K562 (cell line): ENCODE measurements around the gene DDX39A. TPM values are rescaled to one million over a fixed set of nuclear protein-coding genes. Genes with fewer than 3 reads are reported as not detected.

Source experiments
- ARID4B ChIP-seq: sonication (generic); formaldehyde crosslinking; IDR thresholded peaks from 2 replicates; pipeline ENCODE4 v1.8.0; 2022; ENCODE audit warnings: mild to moderate bottlenecking, missing genetic modification reagents
- DDX20 ChIP-seq: fragments of 450-650 bp; IDR thresholded peaks from 2 replicates; pipeline ENCODE4 v1.6.1; 2016; ENCODE audit warnings: missing genetic modification characterization, low read depth, mild to moderate bottlenecking, missing compliant biosample characterization, moderate library complexity
- ETS2 ChIP-seq: IDR thresholded peaks from 2 replicates; pipeline ENCODE4 v1.6.1; 2016; ENCODE audit warnings: borderline replicate concordance, missing genetic modification characterization, mild to moderate bottlenecking, moderate library complexity, missing compliant biosample characterization; ENCODE audit not compliant: poor library complexity, severe bottlenecking
- GMEB1 ChIP-seq: fragments of 250-450 bp; sonication (Bioruptor Pico); IDR thresholded peaks from 2 replicates; pipeline ENCODE4 v1.4.0; 2020; ENCODE audit warnings: mild to moderate bottlenecking
- GTF3C2 ChIP-seq: IDR thresholded peaks from 3 replicates; pipeline ENCODE4 v1.6.1; 2011; ENCODE audit warnings: borderline replicate concordance, mild to moderate bottlenecking, moderate library complexity; ENCODE audit not compliant: insufficient read length; ENCODE audit errors: extremely low read depth
- HDAC6 ChIP-seq: IDR thresholded peaks from 2 replicates; pipeline ENCODE4 v1.6.1; 2012; ENCODE audit warnings: low read depth, mild to moderate bottlenecking, control low read depth, inconsistent platforms, low read length, moderate library complexity
- RBM22 ChIP-seq: fragments of 200-400 bp; formaldehyde crosslinking; IDR thresholded peaks from 2 replicates; pipeline ENCODE4 v1.6.1; 2018; ENCODE audit warnings: low read length, low read depth; ENCODE audit not compliant: poor library complexity, severe bottlenecking
- SIRT6 ChIP-seq: IDR thresholded peaks from one replicate; pipeline ENCODE4 v1.6.1; 2012; ENCODE audit warnings: low read depth, mild to moderate bottlenecking, control low read depth, inconsistent platforms, low read length, moderate library complexity
- SP1 ChIP-seq: sonication (generic); formaldehyde crosslinking; IDR thresholded peaks from 2 replicates; pipeline ENCODE4 v1.8.1; 2022; ENCODE audit warnings: mild to moderate bottlenecking, missing genetic modification reagents
- TRIM28 ChIP-seq: fragments of 450-650 bp; IDR thresholded peaks from 2 replicates; pipeline ENCODE4 v1.6.1; 2017
- U2AF1 ChIP-seq: fragments of 200-400 bp; formaldehyde crosslinking; optimal IDR thresholded peaks from 2 replicates; pipeline ENCODE3; 2017; ENCODE audit warnings: mild to moderate bottlenecking, low read depth, low read length, moderate library complexity
- ZNF324 ChIP-seq: fragments of 250-450 bp; sonication (Bioruptor Pico); IDR thresholded peaks from 2 replicates; pipeline ENCODE4 v1.4.0; 2020; ENCODE audit warnings: mild to moderate bottlenecking
- ZNF398 ChIP-seq: fragments of 250-450 bp; sonication (Bioruptor Pico); IDR thresholded peaks from 2 replicates; pipeline ENCODE4 v1.8.0; 2021; ENCODE audit warnings: moderate library complexity, mild to moderate bottlenecking, inconsistent platforms
- ZNF431 ChIP-seq: sonication (generic); formaldehyde crosslinking; IDR thresholded peaks from 2 replicates; pipeline ENCODE4 v1.8.0; 2022; ENCODE audit warnings: mild to moderate bottlenecking, missing genetic modification reagents
- ZNF445 ChIP-seq: fragments of 250-450 bp; sonication (Bioruptor Pico); IDR thresholded peaks from 2 replicates; pipeline ENCODE4 v1.4.0; 2020; ENCODE audit warnings: low read depth, mild to moderate bottlenecking, moderate library complexity
- ZNF778 ChIP-seq: fragments of 450-650 bp; formaldehyde crosslinking; IDR thresholded peaks from 2 replicates; pipeline ENCODE4 v1.4.0; 2020; ENCODE audit warnings: mild to moderate bottlenecking, moderate library complexity
- polyA plus RNA-seq, 8 experiments: library from polyadenylated mRNA; depleted of rRNA in 4 of 8; stranded (reverse) in 5 of 8; unstranded in 3 of 8; fragments of >200 nt; fragmentation: Nextera tagmentation in 2 of 8; fragmentation: Illumina TruSeq in 1 of 8; extraction: Ambion mirVana in 2 of 8; extraction: Trizol in 1 of 8; gene quantifications; 2 replicates each; pipeline versions ENCODE4 v1.2.1 to v1.2.3, GENCODE V29; 2011 to 2014; ENCODE audit warnings: inconsistent platforms in 1 of 8, missing spikeins in 1 of 8
- total RNA-seq, 7 experiments: library from RNA; depleted of rRNA in 6 of 7; stranded (reverse); fragments of >200 nt in 6 of 7; fragmentation: Illumina TruSeq in 2 of 7; extraction: Trizol in 2 of 7; gene quantifications; 2 replicates each; pipeline versions ENCODE4 v1.2.1 to v1.2.3, GENCODE V29; 2011 to 2021; ENCODE audit warnings: low replicate concordance in 1 of 7

DDX39A gene
- total and polyA plus RNA-seq, 9 of the 15 experiments (the other 6 are each of a cell fraction or from before 2014, with no cell fraction given): 90.3 to 250 (median 188) TPM

- TF ChIP-seq ZNF324 (CRISPR knock-in tag) (no peak), DDX20 (tag) (no peak), SIRT6 (no peak), ARID4B (CRISPR knock-in tag) (no peak), ETS2 (tag) (no peak), SP1 (CRISPR knock-in tag) (0 out of 2 replicates have a peak, but pooled peaks have one; percentile 25), GTF3C2 (no peak), GMEB1 (CRISPR knock-in tag) (no peak), ZNF431 (CRISPR knock-in tag) (no peak), HDAC6 (no peak), TRIM28 (no peak), ZNF445 (CRISPR knock-in tag) (no peak), U2AF1 (no peak), ZNF398 (CRISPR knock-in tag) (no peak), ZNF778 (CRISPR knock-in tag) (no peak), RBM22 (no peak)
Observed at GRCh38 chr19:14435320-14436050, 16.3 kb upstream of the DDX39A start (continued).
